ENCODE measurements around the gene ELMO2. TPM values are rescaled to one million over a fixed set of nuclear protein-coding genes. Genes with fewer than 3 reads are reported as not detected.

The ELMO2 gene
- total RNA-seq, 1 experiment from 2014 or later = 38.5 TPM

GRCh38 chr20:46361381-46361780 is 45.0 kb downstream of the ELMO2 start:
- BruUV-seq (replicated peaks) = no TSS peak
- TF ChIP-seq EZH2 (IDR thresholded peaks at IDR 0.05; ENCODE audit: borderline replicate concordance, low read depth, low read length, poor library complexity, severe bottlenecking) (no peak), CTCF (conservative IDR thresholded peaks at IDR 0.05; ENCODE audit: low read depth, low read length) (no peak)
- no peaks in the 10 kb centered on the region for H3K27me3 ChIP-seq (replicated peaks; ENCODE audit: insufficient read depth, low read depth, low read length, poor library complexity)
- peaks cover 3% of the 10 kb centered on the region for H3K4me1 ChIP-seq (ENCODE audit: insufficient read depth, low read length, poor library complexity, severe bottlenecking)
- H3K27ac ChIP-seq (ENCODE audit: low read depth, low read length, poor library complexity, severe bottlenecking) = no peak overlapping the region
- H3K36me3 ChIP-seq (ENCODE audit: insufficient read depth, low read length, poor library complexity, severe bottlenecking) = peaks cover 7% of the 10 kb centered on the region
- DNase-seq (ENCODE audit: low spot score) = no peak
- H3K4me3 ChIP-seq (ENCODE audit: low read depth, low read length, poor library complexity, severe bottlenecking) = no peak overlapping the region
- CTCF ChIA-PET = no interaction called here
- no peaks in the 10 kb centered on the region for H3K9me3 ChIP-seq (ENCODE audit: low read depth, low read length, poor library complexity, severe bottlenecking)
- intact Hi-C loops (cut with micrococcal nuclease; ENCODE audit: unreplicated experiment) = no loop called here
- POLR2A ChIA-PET (ENCODE audit: low non-redundant PET) = no interaction called here

DNA sequence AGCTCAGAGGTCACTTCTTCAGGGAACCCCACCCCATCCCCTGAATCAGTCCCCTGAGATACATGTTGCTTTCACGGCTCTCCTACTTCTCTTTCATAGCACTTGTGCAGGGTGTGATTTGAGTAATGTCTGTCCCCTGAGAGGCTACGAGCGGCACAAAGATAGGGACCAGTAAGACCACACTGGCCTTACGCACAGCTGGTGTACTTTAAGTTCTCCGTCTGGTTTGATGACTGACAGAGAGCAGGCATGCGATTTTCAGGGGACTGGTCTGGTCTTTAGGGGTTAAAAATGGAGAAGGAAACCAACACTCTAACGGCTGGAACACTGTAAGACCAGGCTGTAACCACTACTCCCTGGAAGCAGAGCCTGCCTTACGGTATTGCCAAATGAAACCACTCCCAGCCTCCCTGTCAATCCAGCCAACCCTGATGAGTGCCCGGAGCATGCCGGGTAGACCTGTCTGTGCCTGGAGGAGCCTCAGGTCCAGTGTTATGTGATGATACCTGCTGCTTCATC is 47.1 kb downstream of the ELMO2 start:
- no peak for DNase-seq (ENCODE audit: low spot score)
- H3K27me3 ChIP-seq (replicated peaks; ENCODE audit: insufficient read depth, low read depth, low read length, poor library complexity) = no peaks in the 10 kb centered on the region
- intact Hi-C loops (cut with micrococcal nuclease; ENCODE audit: unreplicated experiment) = no loop called here
- ChIA-PET CTCF (interaction anchor here (2.1 kb wide), 1 partner anchor 10 kb away, joined by 5 read pairs; no protein-coding TSS in a partner anchor), POLR2A (ENCODE audit: low non-redundant PET) (no interaction called here)
- no peaks in the 10 kb centered on the region for H3K4me1 ChIP-seq (ENCODE audit: insufficient read depth, low read length, poor library complexity, severe bottlenecking)
- H3K27ac ChIP-seq (ENCODE audit: low read depth, low read length, poor library complexity, severe bottlenecking) = no peak overlapping the region
- no peaks in the 10 kb centered on the region for H3K9me3 ChIP-seq (ENCODE audit: low read depth, low read length, poor library complexity, severe bottlenecking)
- BruUV-seq (replicated peaks) = no TSS peak
- H3K4me3 ChIP-seq (ENCODE audit: low read depth, low read length, poor library complexity, severe bottlenecking) = no peak overlapping the region
- H3K36me3 ChIP-seq (ENCODE audit: insufficient read depth, low read length, poor library complexity, severe bottlenecking) = peaks cover 14% of the 10 kb centered on the region
- TF ChIP-seq CTCF (conservative IDR thresholded peaks at IDR 0.05; ENCODE audit: low read depth, low read length) (no peak), EZH2 (IDR thresholded peaks at IDR 0.05; ENCODE audit: borderline replicate concordance, low read depth, low read length, poor library complexity, severe bottlenecking) (no peak)

GRCh38 chr20:46358346-46359058 is 47.9 kb downstream of the ELMO2 start:
- DNase-seq (ENCODE audit: low spot score) = no peak
- Histone ChIP-seq H3K4me3 (ENCODE audit: low read depth, low read length, poor library complexity, severe bottlenecking) (no peak overlapping the region), H3K27ac (ENCODE audit: low read depth, low read length, poor library complexity, severe bottlenecking) (no peak overlapping the region), H3K9me3 (ENCODE audit: low read depth, low read length, poor library complexity, severe bottlenecking) (no peaks in the 10 kb centered on the region), H3K27me3 (replicated peaks; ENCODE audit: insufficient read depth, low read depth, low read length, poor library complexity) (no peaks in the 10 kb centered on the region), H3K4me1 (ENCODE audit: insufficient read depth, low read length, poor library complexity, severe bottlenecking) (no peaks in the 10 kb centered on the region), H3K36me3 (ENCODE audit: insufficient read depth, low read length, poor library complexity, severe bottlenecking) (peaks cover 14% of the 10 kb centered on the region)
- POLR2A ChIA-PET (ENCODE audit: low non-redundant PET) = no interaction called here
- intact Hi-C loops (cut with micrococcal nuclease; ENCODE audit: unreplicated experiment) = no loop called here
- no peak for TF ChIP-seq EZH2 (IDR thresholded peaks at IDR 0.05; ENCODE audit: borderline replicate concordance, low read depth, low read length, poor library complexity, severe bottlenecking)
- TF ChIP-seq CTCF (conservative IDR thresholded peaks at IDR 0.05; ENCODE audit: low read depth, low read length) = no peak
- BruUV-seq (replicated peaks) = no TSS peak
- CTCF ChIA-PET = interaction anchor here (2.1 kb wide), 1 partner anchor 9 kb away, joined by 5 read pairs; no protein-coding TSS in a partner anchor

All from A673 (cell line).